GM19372 (cell line): ENCODE measurements around the gene LRFN2.

Experiments used
- ATAC-seq: cut with Tn5 transposase; IDR thresholded peaks from one replicate; pipeline ENCODE4 v1.9.1; 2021; ENCODE audit warnings: mild to moderate bottlenecking, low read depth, moderate library complexity; ENCODE audit not compliant: unreplicated experiment

Gene LRFN2

DNA sequence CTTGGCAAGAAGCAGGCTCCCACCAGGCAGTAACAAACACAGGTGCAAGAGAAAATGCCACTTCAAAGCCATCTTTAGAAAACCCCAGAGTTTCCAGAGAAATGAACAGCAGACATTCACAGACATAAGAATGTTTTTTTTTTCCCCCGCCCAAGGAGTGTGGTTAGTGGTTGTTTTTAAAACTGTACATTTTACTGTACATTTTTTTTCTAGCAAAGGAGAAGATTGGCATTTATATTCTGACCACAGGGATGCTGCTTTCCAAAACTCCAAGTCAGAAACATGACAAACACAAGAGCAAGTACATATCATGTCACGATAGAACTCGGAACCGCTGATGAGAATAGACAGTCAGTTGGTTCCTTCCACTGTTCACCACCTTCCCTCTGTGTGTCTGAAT is 197.9 kb downstream of the LRFN2 start:
- ATAC-seq, result no peak

DNA sequence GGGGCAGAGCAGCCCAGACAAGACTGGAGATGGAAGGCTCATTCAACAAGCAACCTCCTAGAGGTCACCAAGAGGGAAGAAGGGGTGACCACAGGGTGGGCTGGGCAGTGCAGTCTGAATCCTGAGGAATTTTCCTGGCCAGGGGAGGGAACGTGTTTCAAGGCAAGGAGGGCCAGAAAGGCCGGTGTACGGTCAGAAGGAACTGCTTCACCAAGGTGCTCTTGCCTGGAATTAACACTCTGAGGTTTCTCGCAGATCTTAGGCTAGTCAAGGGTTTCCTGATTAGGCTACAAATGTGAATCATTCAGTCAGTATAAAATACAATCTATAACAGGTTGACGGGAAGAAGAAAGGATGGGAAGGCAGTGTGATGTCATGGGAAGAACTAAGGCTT is 199.3 kb downstream of the LRFN2 start:
- ATAC-seq, result no peak

GRCh38 chr6:40387127-40387870 is 199.9 kb downstream of the LRFN2 start:
- no peak for ATAC-seq

- no peak for ATAC-seq
These were observed 201.0 kb downstream of the LRFN2 start for GRCh38 chr6:40386200-40386599.

GRCh38 chr6:40383348-40384115 is 203.6 kb downstream of the LRFN2 start:
- ATAC-seq, result no peak

- ATAC-seq, result no peak
These were observed 206.9 kb downstream of the LRFN2 start for GRCh38 chr6:40380271-40380670.

- no peak for ATAC-seq
These were observed 207.4 kb downstream of the LRFN2 start for GRCh38 chr6:40379811-40380210.

DNA sequence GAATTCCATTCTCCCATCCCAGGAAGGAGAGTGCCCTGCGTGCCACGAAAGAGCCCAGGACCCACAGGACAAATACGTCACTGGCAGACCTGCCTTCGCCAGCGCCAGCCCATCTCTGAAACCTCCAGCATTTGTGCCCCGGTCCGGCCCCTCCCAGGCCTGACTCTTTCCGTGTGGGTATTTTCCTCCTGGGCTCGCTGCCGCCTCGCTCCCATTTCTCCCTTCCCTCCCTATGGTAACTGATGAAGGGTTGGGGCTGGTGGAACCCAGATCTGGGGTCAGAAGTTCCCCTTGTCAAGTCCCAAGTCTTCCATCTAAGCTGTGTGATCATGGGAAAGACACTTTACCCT is 208.5 kb downstream of the LRFN2 start:
- no peak for ATAC-seq

- ATAC-seq, result no peak
These were observed 209.0 kb downstream of the LRFN2 start for GRCh38 chr6:40378071-40378724.

- no peak for ATAC-seq
These were observed 209.9 kb downstream of the LRFN2 start for GRCh38 chr6:40377173-40377806.

DNA sequence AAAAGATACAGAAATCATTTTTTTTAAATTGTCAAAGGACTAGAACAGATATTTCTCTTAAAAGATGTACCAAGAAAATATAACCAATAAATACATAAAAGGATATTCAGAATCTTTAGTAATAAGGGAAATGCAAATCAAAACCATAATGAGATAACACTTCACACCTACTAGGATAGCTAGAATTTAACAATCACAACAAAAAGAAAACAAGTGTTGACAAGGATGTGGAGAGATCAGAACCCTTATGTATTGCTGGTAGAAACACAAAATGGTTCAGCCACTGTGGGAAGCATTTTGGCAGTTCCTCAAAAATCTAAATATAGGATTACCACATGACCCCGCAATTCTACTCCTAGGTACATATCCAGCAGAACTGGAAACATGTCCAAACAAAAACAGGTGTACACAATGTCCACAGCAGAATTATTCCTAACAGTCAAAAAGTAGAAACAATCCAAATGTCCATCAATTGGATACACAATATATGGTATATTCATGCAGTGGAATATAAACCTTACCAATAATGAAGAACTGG is 211.0 kb downstream of the LRFN2 start:
- no peak for ATAC-seq

DNA sequence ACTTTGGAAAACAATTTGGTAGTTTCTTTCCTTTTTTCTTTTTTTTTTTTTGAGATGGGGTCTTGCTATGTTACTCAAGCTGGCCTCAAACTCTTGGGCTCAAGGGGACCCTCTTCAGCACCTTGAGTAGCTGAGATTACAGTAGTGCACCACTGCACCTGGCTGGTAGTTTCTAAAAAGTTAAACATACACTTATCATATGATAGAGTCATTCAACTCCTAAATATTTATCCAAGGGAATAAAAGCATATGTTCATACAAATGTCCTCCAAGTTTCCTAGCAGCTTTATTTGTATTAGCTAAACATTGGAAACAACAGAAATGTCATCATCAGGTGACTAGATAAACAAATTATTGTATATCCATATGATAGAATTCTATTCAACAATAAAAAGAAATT is 213.9 kb downstream of the LRFN2 start:
- no peak for ATAC-seq

GRCh38 chr6:40371621-40372020 is 215.5 kb downstream of the LRFN2 start:
- ATAC-seq, result no peak

GRCh38 chr6:40371095-40371494 is 216.1 kb downstream of the LRFN2 start:
- no peak for ATAC-seq

DNA sequence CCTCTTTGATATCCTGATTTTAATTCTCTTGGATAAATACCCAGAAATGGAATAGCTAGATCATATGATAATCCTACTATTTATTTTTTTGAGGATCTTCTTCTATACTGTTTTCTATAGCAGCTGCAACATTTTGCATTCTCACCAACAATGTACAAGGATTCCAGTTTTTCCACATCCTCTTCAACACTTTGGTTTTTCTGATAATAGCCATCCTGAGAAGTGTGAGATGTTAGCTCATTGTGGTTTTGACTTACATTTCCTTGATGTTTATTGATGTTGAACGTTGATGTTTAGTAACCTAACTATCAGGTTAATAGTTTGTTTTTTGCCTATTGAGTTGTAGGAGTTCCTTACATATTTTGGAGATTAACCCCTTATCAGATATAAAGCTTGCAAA is 217.3 kb downstream of the LRFN2 start:
- no peak for ATAC-seq

GRCh38 chr6:40369042-40369441 is 218.1 kb downstream of the LRFN2 start:
- ATAC-seq, result no peak

DNA sequence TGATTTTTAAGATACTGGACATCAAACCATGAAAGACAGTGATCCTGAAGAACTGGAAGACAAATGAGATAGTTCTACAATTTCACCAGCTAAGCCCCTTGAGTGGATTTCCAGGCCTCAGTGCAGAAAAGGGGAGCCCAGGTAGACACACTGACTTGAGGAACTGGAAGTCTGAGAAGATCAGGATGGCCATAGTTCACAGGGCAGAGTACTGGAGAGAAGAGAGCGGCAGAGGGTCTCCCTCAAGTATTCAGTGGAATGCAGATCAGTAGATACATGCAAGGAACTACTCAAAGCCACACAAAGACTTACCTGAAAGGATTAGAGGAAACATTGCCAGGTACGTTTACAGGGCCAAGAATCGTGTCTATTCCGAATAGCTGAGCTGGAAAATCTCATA is 224.3 kb downstream of the LRFN2 start:
- ATAC-seq, result no peak

- no peak for ATAC-seq
These were observed 227.4 kb downstream of the LRFN2 start for GRCh38 chr6:40359808-40360207.

DNA sequence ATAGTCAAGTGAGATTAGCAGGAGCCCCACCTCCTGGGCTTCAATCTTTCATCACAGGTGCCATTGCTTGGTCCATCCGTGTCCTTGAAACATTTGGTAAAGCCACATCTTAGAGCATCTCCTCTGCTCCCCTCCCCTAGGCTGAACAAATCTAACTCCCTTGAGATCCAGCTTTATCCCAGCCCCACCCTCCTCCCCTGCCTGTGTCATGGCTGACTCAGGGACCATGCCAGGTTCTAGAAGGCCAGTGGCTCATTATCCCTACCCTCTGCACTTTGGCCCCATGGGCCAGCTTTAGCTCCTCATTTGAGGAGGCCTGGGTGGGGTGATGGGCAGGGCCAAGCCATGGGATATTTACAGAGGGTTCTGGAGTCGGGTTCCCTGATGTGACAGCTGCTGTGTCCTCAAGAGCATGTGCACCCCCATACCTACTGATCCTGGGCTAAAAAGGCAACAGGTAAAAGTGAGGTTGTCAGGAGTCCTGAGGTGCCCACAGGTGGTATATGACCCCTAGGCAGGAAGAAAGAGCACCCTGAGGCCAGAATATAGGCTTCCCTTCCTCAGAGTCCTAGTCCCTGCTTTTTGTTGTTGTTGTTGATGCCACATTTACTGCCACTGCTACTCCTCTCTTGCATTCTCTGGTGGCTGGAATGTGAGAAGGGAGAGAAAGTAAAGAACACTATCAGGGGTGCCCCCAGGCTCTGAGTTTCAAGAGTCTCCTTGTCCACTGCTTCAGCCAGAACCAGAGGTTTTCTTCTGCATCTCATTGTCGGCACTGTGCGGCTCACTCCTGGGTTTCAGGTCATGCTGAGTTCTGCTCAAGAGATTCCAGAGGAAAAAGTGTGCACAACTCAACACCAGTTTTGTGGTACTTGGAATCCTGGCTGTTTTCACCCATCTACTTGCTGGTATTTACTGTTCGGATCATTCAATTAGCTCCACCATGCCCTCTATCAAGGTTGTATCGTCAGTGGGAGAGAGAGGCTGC is 228.4 kb downstream of the LRFN2 start:
- ATAC-seq, result no peak
